RCC 7860 (cell line): ENCODE measurements around the gene COLGALT1.
"Not testable (repeated sequence)": the region's sequence is repeated elsewhere in the genome, so short reads cannot be mapped to it uniquely, and the experiment has no call there.

ENCODE experiments used
- DNase-seq: peaks from one replicate; pipeline ENCODE4 v3.0.0-alpha.2; 2015; ENCODE audit warnings: low spot score
- FAIRE-seq: peaks from 2 replicates; lab custom pipeline; 2012; peaks lifted over from hg19 to GRCh38; lab: Jason Lieb, UNC

The COLGALT1 gene

GRCh38 chr19:17556995-17557394 lies 1.5 kb downstream of the COLGALT1 start:
- FAIRE-seq (no peak), DNase-seq (no peak)

GRCh38 chr19:17557466-17557865 lies 2.0 kb downstream of the COLGALT1 start:
- no peak for FAIRE-seq
- DNase-seq: no peak

GRCh38 chr19:17560205-17560595 lies 4.8 kb downstream of the COLGALT1 start:
- DNase-seq: no peak
- FAIRE-seq: no peak

- FAIRE-seq: no peak
- no peak for DNase-seq
Measured at GRCh38 chr19:17562097-17562496, 6.6 kb downstream of the COLGALT1 start.

GRCh38 chr19:17562561-17562960 lies 7.1 kb downstream of the COLGALT1 start:
- FAIRE-seq: no peak

GRCh38 chr19:17564781-17565180 lies 9.3 kb downstream of the COLGALT1 start:
- DNase-seq (no peak), FAIRE-seq (no peak)

More at GRCh38 chr19:17562561-17562960, 7.1 kb downstream of the COLGALT1 start:
- DNase-seq: no peak

GRCh38 chr19:17565611-17566010 lies 10.2 kb downstream of the COLGALT1 start:
- no peak for DNase-seq
- no peak for FAIRE-seq

- no peak for DNase-seq
- FAIRE-seq: no peak
Measured at GRCh38 chr19:17567940-17568339, 12.5 kb downstream of the COLGALT1 start.

GRCh38 chr19:17570291-17570690 lies 14.8 kb downstream of the COLGALT1 start:
- DNase-seq, FAIRE-seq: not testable (repeated sequence)

GRCh38 chr19:17570791-17571190 lies 15.3 kb downstream of the COLGALT1 start:
- no peak for DNase-seq

GRCh38 chr19:17572638-17573037 lies 17.2 kb downstream of the COLGALT1 start:
- no peak for FAIRE-seq

More at GRCh38 chr19:17570791-17571190, 15.3 kb downstream of the COLGALT1 start:
- FAIRE-seq: no peak

GRCh38 chr19:17575871-17576757 lies 20.7 kb downstream of the COLGALT1 start:
- DNase-seq (no peak), FAIRE-seq (no peak)

More at GRCh38 chr19:17572638-17573037, 17.2 kb downstream of the COLGALT1 start:
- DNase-seq: no peak

- DNase-seq (no peak), FAIRE-seq (no peak)
Measured at GRCh38 chr19:17576758-17577456, 21.5 kb downstream of the COLGALT1 start.

- FAIRE-seq (no peak), DNase-seq (no peak)
Measured at GRCh38 chr19:17577457-17578097, 22.1 kb downstream of the COLGALT1 start.

- FAIRE-seq (no peak), DNase-seq (peak; percentile 33)
Measured at GRCh38 chr19:17579661-17580244, 24.3 kb downstream of the COLGALT1 start.

GRCh38 chr19:17580470-17581144 lies 25.2 kb downstream of the COLGALT1 start:
- no peak for FAIRE-seq
- DNase-seq: no peak

- DNase-seq (no peak), FAIRE-seq (no peak)
Measured at GRCh38 chr19:17581211-17581874, 25.9 kb downstream of the COLGALT1 start.

GRCh38 chr19:17582613-17583012 lies 27.2 kb downstream of the COLGALT1 start:
- DNase-seq (no peak), FAIRE-seq (no peak)

- DNase-seq: no peak
- no peak for FAIRE-seq
Measured at GRCh38 chr19:17584132-17584531, 28.7 kb downstream of the COLGALT1 start.

- DNase-seq, FAIRE-seq: not testable (repeated sequence)
Measured at GRCh38 chr19:17585395-17585794, 29.9 kb downstream of the COLGALT1 start.
